NCI-H345 treated with DMSO at 0.1 percent for 48 hours (cell line): Measurements from ENCODE around the gene NLRC5.
"Not testable (repeated sequence)": the region's sequence is repeated elsewhere in the genome, so short reads cannot be mapped to it uniquely, and the experiment has no call there.

Source experiments
- DNase-seq: peaks from one replicate; lab custom pipeline; 2025; ENCODE audit not compliant: unreplicated experiment; lab: John Stamatoyannopoulos, UW

NLRC5 gene

GRCh38 chr16:56980792-56981724 lies 8.3 kb upstream of the NLRC5 start:
- no peak for DNase-seq

- no peak for DNase-seq
These were observed 7.6 kb upstream of the NLRC5 start for GRCh38 chr16:56981729-56982271.

- DNase-seq, result no peak
These were observed 6.7 kb upstream of the NLRC5 start for GRCh38 chr16:56982695-56983094.

GRCh38 chr16:56983211-56983751 lies 6.1 kb upstream of the NLRC5 start:
- DNase-seq, result no peak

- DNase-seq, result no peak
These were observed 4.7 kb upstream of the NLRC5 start for GRCh38 chr16:56984639-56985038.

- DNase-seq, result no peak
These were observed 3.9 kb upstream of the NLRC5 start for GRCh38 chr16:56985288-56985961.

GRCh38 chr16:56985962-56986360 lies 3.4 kb upstream of the NLRC5 start:
- no peak for DNase-seq

GRCh38 chr16:56986361-56986760 lies 3.0 kb upstream of the NLRC5 start:
- DNase-seq, result no peak

GRCh38 chr16:56986908-56987307 lies 2.4 kb upstream of the NLRC5 start:
- not testable (repeated sequence) for DNase-seq

- no peak for DNase-seq
These were observed 1.7 kb upstream of the NLRC5 start for GRCh38 chr16:56987692-56988091.

GRCh38 chr16:56988161-56988947 lies 1.0 kb upstream of the NLRC5 start:
- DNase-seq, result no peak

- no peak for DNase-seq
These were observed 631 bp downstream of the NLRC5 start for GRCh38 chr16:56989988-56990387.

- DNase-seq, result no peak
These were observed 1.3 kb downstream of the NLRC5 start for GRCh38 chr16:56990407-56991286.

- DNase-seq, result not testable (repeated sequence)
These were observed 3.1 kb downstream of the NLRC5 start for GRCh38 chr16:56992431-56992830.

- no peak for DNase-seq
These were observed 3.8 kb downstream of the NLRC5 start for GRCh38 chr16:56993204-56993603.

GRCh38 chr16:56994311-56994710 lies 5.0 kb downstream of the NLRC5 start:
- no peak for DNase-seq

GRCh38 chr16:56995136-56995805 lies 5.9 kb downstream of the NLRC5 start:
- DNase-seq, result no peak

- no peak for DNase-seq
These were observed 7.9 kb downstream of the NLRC5 start for GRCh38 chr16:56997264-56997663.

GRCh38 chr16:56997931-56998330 lies 8.6 kb downstream of the NLRC5 start:
- DNase-seq, result no peak
